Measurements from ENCODE around the gene CDH4.

- TF ChIP-seq MYBL2 (CRISPR knock-in tag; IDR thresholded peaks at IDR 0.05) = no peak
- TF ChIP-seq CTCF (IDR thresholded peaks at IDR 0.05) = no peak
Observed at GRCh38 chr20:61526907-61527306, 274.8 kb downstream of the CDH4 start.
